Heart left ventricle (tissue), 13 donors: ENCODE measurements around the gene HSD3B7.

Experiments used
- POLR2A ChIP-seq, 2 donors: fragments of 450-650 bp; IDR thresholded peaks; one replicate each; pipeline ENCODE4 v1.6.1; 2017; ENCODE audit warnings: antibody characterized with exemption in 2 of 2, mild to moderate bottlenecking in 2 of 2, moderate library complexity in 2 of 2
- TF ChIP-seq, protein P1 (sequence below), 12 donors: fragments of 200-600 bp; sonication (generic) in 4 of 12; IDR thresholded peaks; one replicate each; pipeline versions ENCODE4 v1.5.0 to v1.8.0; 2018 to 2022; ENCODE audit warnings: antibody characterized with exemption in 12 of 12, mild to moderate bottlenecking in 5 of 12
- donor health status: ischemic (EF 13 %, LVEDD 7.1; RV severe dilation, severe dysfunction).
- donor health status: DM: no; HTN: yes; CAD: no.
- donor health status: DM: no; HTN: no; CAD: no.
- donor health status: ischemic (EF 25% LVEDD 6.9; RV normal size, moderate dysfunction).
- donor health status: ischemic (EF 25% LVEDD 5.7; RV mildly dilated, moderate dysfunction).
- donor health status: ischemic (EF 35%, LVEDD 5.7; RV mildly dilated, moderate dysfunction).
- donor health status: nonischemic (EF 11% LVEDD 7.7; RV severe dilation, severe dysfunction).
- donor health status: DM: yes; HTN: yes; CAD: no.
- donor health status: PGD.
- donor health status: ischemic (EF 29% LVEDD 5.4; RV normal size, mild dysfunction).
- donor health status: nonischemic (EF 23%, LVEDD 6.1; RV moderate dilation, normal function).

GRCh38 chr16:30995927-30996323 lies 10.9 kb downstream of the HSD3B7 start:
- TF ChIP-seq, protein P1, sequence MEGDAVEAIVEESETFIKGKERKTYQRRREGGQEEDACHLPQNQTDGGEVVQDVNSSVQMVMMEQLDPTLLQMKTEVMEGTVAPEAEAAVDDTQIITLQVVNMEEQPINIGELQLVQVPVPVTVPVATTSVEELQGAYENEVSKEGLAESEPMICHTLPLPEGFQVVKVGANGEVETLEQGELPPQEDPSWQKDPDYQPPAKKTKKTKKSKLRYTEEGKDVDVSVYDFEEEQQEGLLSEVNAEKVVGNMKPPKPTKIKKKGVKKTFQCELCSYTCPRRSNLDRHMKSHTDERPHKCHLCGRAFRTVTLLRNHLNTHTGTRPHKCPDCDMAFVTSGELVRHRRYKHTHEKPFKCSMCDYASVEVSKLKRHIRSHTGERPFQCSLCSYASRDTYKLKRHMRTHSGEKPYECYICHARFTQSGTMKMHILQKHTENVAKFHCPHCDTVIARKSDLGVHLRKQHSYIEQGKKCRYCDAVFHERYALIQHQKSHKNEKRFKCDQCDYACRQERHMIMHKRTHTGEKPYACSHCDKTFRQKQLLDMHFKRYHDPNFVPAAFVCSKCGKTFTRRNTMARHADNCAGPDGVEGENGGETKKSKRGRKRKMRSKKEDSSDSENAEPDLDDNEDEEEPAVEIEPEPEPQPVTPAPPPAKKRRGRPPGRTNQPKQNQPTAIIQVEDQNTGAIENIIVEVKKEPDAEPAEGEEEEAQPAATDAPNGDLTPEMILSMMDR (IDR thresholded peaks at IDR 0.05), result no peak
- no peak for TF ChIP-seq POLR2A (IDR thresholded peaks at IDR 0.05)
